HG03159 (cell line): ENCODE results near the gene NWD2.

ENCODE experiments used
- ATAC-seq: cut with Tn5 transposase; IDR thresholded peaks from one replicate; pipeline ENCODE4 v1.9.1; 2021; ENCODE audit warnings: mild to moderate bottlenecking, moderate library complexity; ENCODE audit not compliant: unreplicated experiment

The NWD2 gene

DNA sequence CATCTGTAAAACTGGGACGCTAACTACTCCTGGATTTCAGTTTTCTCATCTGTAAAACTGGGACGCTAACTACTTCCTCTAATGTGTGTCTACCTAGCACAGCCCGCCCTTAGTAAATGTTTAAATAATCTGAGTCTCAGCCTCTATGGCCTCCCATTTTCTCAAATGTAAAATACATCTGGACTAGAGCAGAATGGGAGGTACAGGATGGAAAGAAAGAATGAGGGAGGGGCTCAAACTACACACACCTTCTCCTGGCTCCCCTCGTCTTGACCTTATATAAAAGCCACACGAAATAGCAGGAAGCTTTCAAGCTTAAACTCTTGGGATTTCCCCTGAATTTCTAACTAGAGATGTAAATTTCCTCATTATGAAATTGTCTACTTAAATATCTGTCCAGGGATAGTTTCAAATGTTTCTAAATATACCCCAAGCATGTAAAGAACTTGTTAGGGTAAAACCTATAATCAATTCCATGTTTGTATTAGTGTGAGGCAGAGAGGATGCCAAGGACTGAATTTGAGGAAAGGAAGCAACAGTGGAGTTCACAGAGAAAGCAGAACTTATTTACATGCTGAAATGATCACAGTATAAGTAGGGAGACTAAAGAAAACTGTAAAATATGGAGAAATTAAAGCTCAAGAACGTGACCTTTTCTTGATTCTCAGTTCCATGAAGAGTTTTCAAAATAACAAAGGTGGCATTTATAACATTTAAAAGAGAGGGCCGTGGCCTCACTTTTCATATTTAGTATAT lies 220.0 kb downstream of the NWD2 start:
- ATAC-seq, result no peak

DNA sequence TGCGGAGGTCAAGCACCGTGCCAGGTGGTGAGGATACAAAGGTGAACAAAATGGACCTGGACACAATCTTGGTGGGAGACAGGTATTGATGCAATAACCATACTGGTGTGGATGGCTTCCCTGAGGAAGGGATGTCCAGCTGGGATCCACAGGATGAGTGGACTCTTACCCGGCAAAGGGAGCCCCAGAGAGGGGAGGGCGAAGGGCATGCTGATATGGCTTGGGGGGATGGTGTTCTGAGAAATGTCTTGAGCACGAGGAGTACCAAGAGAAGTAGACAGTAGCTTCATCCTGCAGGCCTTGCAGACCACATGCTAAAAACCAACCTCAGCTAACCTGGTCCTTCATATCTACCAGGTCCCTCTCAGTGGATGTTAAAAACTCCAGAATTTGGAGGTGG lies 220.8 kb downstream of the NWD2 start:
- ATAC-seq, result no peak

DNA sequence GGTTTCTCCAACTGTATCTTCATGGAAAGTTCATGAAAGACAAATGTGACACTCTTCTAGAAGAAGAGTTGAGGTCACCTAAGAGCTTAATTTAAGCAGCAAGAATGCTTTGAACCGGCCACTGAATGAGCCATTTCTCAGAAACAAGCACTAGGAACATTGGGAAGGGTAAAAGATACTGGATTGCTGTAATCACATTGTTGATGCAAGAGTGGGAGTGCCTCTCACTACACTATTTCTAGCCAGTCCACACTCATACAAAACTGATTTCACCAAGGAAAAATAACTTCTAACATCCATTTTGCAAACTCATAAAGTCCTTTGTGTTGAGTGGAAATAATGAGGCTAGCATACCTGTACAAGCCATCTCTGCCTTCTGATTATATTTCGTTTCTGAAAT lies 221.3 kb downstream of the NWD2 start:
- ATAC-seq, result no peak

DNA sequence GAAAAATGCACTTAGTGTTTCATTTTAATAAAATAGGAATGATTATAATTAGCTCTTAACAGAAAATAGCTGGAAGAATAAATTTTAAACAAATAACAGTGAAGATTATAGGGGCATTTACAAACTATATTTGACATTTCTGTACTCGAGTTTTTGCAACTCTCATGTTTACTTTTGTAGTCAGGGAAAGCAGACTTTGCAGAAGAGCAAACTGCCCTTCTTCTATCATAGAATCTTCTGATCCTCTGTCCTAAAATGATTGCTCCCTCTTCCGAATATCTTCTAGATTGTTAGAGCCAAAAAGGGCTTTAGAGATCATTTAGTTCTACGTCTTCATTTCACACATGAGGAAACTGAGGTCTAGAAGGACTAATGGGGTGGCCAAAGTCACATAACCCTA lies 222.7 kb downstream of the NWD2 start:
- ATAC-seq, result no peak

DNA sequence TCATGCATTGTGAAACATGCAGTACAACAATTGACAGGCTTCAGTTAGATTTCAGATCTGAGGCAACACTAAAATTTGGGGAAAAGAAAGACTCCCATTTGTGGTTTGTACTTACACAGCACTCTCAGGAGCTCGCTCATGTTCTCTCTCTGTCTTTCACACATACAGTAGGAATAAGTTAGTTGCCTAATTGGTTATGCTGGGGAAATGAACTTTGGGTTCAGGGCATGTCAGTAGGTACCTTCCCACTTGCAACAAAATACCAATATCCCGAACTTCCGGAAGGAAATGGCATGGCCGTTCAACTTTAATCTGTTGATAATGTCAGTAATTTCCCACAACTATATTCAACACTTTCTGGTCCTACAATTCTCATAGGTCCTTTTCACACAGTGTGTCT lies 223.3 kb downstream of the NWD2 start:
- no peak for ATAC-seq

DNA sequence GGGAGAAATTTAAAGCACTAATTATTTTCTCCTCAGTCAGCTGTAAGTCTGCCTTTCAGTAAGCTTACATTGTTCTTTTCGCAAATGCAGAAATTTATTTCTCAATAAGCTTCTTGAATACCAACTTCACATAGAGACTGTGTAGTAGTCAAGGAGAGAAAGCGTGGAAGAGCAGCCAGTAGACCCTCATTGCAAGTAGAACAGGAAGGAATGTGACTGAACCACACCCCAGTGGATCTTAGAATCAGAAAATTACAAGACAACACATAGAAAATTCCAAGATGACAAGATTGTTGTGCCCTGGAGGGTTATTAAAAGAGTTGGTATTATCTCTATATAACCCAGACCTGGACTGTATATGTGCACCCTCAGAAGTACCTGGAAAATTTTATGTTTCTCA lies 224.7 kb downstream of the NWD2 start:
- no peak for ATAC-seq

DNA sequence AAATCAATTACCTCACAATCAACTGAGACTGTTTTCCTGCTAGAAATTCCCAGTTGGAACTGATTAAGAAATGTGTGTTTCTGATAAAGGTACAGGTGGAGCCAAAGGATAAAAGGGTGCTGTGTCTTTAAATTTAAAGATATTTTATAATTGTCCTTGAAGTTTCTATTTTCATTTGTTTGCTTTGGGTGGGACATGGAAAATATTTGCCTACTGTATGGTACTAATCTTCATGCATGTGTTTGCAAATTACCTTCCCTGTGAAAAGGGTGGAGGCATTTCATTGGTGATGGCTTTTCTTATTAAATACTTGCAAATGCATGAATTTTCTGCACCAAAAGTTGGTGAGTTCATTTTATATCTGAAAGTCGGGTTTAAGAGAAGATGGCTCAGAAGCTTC lies 225.7 kb downstream of the NWD2 start:
- no peak for ATAC-seq

DNA sequence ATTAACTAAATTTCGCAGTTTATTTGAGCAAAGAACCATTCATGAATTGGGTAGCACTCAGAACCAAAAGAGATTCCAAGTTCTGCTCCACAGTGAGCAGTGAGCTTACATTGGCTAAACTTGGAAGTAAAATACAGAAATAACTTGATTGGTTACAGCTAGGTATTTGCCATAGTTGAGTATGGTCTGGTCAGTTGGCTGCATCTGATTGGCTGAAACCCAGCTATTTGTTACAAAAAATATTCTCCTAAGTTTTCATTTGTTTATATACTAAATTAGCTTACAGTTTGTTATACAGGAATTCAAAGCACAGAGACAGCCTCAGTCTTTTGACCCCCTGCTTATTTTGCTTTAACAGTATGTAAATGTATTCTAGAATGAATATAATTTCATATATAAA lies 226.6 kb downstream of the NWD2 start:
- no peak for ATAC-seq

DNA sequence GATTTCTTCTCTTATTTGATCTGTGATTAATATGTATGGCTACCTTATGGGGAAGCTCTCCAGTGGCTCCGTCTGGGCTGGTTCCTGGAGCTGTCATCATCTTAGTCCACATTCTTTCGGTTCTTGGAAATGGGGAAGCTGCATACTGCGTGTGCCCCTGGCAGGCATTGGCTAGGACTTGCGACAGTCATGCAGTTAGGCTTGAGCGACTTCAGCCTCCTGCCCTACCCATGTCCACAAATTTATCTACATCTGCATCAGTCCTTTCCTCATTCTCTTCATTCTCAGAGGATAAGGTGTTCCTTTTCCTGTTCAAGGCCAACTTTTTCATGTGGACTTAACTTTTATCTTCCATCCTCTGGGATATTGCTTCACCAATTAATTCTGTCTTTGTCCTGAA lies 227.4 kb downstream of the NWD2 start:
- no peak for ATAC-seq

DNA sequence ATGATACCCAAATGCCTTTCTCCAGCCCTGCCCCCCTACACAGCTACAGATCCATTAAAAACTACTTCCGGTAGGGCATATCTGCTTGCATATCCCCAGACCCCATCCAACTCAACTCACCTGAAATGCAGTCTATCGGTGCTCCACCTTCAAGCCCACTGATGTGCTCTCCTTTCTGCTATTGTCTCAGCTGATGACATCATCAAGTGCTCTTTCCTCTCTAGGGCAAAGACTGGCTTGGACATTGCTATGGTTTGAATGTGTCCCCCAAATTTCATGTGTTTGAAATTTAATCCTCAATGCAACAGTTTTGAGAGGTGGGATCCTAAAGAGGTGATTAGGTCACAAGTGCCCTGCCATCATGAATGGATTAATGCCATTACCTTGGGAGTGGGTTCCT lies 229.3 kb downstream of the NWD2 start:
- no peak for ATAC-seq

DNA sequence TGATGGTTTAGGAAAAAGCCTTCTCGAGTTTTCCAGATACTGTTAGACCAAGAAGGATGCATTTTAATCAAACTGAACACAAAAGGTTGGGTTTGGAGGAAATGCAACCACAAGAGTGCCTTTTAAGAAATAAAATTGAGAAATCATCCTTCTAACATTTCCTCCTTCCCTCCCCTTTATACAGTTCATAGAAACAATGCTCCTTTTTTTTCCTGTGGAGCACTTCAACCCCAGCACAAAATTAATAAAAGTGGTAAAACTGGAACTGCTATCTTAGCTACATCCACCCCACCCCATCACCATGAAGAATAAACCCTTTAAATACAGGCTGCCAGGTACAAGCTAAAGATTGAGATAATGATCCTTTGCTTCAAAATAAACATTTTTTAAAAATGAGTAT lies 230.5 kb downstream of the NWD2 start:
- no peak for ATAC-seq

DNA sequence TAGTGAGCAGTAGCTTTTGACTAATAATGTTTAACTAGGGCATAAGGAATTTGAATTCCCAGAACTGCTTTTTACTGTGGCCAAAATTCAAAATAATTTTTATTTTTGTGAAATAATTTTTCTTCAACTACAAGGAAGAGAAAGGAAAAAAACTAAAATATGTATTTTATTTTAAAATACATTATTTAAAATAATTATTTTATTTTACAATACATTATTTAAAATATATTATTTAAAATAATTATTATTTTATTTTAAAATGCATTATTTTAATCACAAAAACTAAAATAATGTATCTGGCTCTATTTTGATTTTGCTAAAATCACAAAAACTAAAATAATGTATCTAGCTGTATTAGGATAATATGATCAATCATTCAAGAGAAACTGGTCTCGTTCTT lies 231.2 kb downstream of the NWD2 start:
- no peak for ATAC-seq

DNA sequence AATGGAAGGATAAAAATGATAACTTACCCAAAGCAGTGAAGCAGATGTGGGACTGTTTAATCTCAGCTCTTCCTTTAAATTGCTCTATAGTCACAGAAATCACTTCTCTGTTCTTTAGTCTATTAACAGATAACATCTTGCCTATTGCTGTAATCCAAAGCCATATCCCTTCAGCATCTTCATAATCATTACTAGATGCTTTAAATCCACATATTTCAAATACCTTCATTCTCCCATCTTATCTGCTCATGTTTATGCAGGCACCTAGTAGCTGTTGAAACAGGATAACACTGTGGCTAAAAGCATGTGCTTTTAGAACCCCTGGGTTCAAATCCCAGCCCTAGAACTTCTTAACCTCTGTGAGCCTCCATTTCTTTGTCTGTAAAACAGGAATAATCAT lies 231.7 kb downstream of the NWD2 start:
- ATAC-seq, result no peak

DNA sequence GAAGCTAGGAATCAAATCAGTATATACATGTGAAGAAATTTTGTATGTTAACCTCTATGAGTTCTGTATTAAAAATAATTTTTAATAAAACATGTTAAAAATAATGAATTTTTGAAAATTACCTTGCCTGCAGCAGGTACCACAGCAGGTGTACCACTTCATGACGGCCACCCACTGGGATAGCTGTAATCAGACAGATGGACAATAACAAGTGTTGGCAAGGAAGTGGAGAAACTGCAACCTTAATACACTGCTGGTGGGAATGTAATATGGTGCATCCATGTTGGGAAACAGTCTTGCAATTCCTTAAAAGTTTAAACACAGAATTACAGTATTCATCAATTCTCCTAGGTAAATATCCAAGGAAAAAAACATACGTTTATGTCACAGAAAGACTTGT lies 232.1 kb downstream of the NWD2 start:
- no peak for ATAC-seq

DNA sequence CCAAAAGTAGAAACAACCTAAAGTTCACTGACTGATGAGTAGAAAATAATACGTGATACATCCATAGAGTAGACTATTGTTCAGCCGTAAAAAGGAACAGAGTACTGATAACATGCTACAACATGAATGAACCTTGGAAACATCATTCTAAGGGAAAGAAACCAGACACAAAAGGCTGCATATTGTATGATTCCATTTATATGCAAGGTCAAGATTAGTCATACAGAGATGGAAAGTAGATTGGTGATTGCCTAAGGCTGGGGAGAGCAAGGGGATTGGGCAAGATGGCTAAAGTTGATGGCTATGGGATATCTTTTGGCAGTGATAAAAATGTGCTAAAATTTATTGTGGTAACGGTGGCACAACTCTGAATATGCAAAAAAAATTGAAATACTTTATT lies 232.6 kb downstream of the NWD2 start:
- no peak for ATAC-seq

DNA sequence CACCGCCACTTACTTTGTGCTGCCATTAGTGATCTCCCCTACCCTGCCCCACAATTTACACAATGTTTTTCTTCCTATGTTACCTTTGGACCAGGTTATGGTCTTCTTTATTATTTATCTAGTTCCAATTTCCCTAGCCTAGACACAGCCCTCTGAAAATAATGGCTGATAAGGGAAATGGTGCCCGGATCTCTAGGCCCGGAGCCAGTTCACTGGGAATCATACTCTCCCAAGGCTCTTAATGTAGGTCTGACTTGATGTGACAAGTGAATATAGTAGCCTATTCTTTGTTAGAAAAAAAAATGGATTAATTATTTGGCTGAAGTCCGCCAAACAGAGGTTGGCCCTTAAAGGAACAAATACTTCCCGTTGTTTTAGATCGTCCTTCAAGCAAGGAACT lies 233.6 kb downstream of the NWD2 start:
- ATAC-seq, result no peak

DNA sequence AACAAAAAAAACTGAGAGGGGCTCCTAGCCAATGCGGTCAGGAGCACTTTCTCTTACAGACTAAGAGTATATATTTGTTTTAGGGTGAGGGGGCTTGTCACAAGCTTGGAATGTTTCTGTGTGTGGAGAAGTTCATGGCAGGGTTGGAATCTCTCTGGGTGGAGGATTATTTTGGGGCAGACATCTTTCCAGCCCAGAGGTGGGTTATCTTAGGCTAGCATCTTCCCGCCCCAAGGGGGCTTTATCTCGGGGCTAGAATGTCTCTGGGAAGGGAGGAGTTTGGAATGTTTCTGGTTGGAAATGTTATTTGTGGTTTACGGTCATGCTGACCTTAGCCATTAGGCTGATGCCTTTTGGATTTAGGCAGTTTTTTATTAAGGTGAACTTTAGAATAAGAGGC lies 236.0 kb downstream of the NWD2 start:
- no peak for ATAC-seq

DNA sequence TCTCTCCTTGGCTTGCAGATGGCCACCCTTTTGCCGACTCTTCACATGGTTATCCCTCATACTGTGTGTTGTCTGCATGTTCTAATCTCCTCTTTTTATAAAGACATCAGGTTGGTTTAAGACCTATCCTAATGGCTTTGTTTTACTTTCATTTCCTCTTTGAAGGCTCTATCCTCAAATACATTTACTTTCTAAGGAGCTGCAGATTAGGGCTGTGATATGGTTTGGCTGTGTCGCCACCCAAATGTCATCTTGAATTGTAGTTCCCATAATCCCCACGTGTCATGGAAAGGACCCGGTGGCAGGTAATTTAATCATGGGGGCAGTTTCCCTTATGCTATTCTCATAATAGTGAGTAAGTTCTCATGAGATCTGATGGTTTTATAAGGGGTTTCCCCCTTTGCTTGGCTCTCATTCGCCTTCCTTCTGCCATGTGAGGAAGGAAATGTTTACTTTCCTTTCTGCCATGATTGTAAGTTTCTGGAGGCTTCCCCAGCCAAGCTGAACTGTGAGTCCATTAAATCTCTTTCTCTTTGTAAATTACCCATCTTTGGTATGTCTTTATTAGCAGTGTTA lies 237.1 kb downstream of the NWD2 start:
- ATAC-seq, result no peak

DNA sequence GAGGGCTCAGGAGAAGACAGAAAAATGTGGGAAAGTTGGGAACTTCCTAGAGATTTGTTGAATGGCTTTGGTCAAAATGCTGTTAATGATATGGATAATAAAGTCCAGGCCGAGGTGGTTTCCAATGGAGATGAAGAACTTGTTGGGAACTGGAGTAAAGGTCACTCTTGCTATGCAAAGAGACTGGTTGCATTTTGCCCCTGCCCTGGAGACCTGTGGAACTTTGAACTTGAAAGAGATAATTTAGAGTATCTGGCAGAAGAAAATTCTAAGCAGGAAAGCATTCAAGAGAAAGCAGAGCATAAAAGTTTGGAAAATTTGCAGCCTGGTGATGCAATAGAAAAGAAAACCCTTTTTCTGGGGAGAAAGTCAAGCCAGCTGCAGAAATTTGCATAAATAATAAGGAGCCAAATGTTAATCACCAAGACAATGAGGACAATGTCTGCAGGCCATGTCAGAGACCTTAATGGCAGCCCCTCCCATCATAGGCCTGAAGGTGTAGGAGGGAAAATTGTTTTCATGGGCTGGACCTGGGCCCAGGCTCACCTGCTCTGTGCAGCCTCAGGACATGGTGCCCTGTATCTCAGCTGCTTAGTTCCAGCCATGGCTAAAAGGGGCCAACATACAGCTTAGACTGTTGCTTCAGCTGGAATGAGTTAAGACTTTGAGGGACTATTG lies 237.8 kb downstream of the NWD2 start:
- ATAC-seq, result no peak

DNA sequence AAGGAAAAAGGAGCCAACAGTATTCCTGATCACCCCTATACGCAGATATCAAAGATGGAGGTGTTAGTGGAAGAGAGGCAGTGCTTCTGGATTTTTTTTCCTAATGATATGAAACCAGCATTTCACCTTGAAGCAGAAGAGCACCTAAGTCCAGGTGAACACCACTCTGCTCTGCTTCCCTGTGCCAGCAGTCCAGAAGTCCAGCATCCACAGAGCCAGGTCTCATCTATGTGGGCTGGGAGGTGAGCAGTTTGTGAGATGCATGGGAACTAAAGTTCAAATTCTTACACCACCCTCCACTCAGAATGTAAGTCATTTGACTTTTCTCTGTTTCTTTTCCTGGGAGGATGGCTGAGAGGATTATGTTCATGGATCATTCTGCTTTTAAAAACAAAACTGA lies 239.1 kb downstream of the NWD2 start:
- no peak for ATAC-seq

DNA sequence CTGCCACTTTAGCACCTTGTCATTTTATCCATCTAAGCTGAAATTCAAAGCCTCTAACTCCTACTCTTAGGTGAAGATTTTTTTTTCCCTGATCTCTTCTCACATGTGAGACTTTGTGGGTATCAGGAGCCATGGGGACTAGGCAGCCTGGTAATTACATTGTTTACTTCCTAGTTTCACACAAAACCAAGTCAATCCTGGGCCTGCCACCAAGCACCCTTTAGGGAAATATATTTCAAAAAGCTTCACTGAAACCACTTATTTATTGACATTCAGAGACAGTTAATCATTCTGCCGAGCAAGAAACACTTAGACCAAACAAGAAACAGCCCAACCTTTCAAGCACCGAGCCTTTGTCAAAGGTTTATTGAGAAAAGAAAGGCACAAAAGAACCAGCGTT lies 241.6 kb downstream of the NWD2 start:
- no peak for ATAC-seq

DNA sequence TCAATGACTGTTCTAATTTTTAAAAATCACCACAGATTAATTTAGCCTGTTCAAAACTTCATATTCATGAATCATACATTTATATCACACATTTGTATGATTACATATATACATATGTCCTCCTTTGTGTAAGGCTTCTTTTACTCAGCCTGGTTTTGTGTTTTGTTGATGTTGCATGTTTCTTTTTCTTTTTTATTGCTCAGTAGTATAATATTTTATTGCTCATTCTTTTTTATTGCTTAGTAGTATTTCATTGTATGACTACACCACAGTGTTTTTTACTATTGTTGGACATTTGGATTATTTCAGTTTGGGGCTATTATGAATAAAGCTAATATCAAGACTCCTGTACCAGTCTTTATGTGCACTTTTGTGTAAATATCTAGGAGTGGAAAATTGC lies 243.1 kb downstream of the NWD2 start:
- ATAC-seq, result no peak

DNA sequence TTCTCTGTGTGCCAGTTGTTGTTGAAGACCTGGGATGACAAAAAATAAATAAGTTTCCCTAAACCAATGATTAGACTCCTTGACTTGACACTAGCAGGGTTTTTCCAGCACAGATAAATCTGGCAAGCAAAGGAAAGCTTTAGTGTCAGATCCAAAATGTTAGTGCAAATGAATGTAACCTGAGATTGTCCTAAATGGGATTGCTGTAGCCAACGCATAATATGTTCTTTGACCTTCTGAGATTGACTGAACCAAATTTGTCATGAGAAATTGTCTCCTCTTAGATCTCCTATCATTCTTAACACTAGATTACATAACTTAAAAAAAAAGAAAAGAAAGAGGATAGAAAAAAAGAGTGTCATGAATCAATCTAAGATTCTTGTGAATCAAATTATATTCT lies 245.2 kb downstream of the NWD2 start:
- no peak for ATAC-seq
